Middle frontal gyrus (tissue), 1 donor: ENCODE data around the gene MON1B.
"Not testable (repeated sequence)": the region's sequence is repeated elsewhere in the genome, so short reads cannot be mapped to it uniquely, and the experiment has no call there.

Source experiments
- DNase-seq: peaks from one replicate; pipeline ENCODE4 v3.0.0-alpha.2; 2015; ENCODE audit warnings: low spot score; ENCODE audit errors: extremely low spot score

MON1B gene

DNA sequence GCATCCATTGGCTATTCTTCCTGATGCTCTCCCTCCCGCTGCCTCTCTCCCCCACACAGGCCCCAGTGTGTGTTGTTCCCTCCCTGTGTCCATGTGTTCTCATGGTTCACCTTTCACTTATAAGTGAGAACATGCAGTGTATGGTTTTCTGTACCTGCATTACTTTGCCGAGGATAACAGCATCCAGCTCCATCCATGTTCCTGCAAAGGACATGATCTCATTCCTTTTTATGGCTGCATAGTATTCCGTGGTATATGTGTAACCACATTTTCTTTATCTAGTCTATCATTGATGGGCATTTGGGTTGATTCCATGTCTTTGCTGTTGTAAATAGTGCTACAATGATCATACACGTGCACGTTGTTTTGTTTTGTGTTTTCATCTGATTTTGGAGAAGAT, 51.5 kb downstream of the MON1B start:
- not testable (repeated sequence) for DNase-seq

DNA sequence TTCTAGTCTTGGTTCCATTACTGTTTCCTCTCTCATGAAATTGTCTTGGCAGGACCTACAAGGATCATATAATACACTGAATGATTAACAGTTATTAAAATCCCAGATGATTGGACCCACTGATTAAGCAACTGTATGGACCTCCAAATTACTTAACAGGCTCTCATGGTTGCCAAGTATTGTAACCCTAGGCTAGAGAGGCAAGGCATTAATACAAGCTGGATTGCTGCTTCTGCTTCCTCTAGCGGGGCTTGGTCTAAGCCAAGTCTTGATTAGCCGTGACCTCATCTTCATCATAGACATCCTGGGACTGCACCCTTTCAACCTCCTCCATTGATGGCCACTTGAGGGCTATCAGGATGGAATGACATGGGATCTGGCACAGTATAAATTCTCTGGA, 55.2 kb downstream of the MON1B start:
- no peak for DNase-seq

GRCh38 chr16:77250400-77250799, 59.4 kb downstream of the MON1B start:
- no peak for DNase-seq
